ENCODE measurements around the gene CECR2.
A peak's percentile ranks its signal among the peaks of the same experiment; 100 is the strongest.

Gene CECR2

DNA sequence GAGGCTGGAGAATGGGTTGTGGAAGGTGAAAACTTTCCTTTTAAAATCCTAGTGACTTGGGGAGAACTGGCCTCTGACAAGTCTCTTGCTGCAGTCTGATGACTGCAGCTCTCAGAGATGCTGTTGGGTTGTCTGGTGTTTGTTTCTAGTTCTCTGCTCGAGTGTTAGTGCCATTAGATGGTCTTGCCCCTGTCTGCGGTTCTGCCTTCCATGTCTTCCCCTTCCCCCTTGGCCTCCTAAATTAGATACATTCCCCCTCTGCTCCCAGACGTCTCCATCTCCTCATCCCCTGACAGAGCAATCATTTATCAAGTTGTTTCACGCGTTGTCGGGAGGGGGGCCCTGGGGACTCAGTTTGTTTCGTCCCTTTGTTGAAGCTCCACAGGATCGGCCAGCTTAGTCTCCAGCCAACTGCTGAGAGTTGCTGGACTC is 67.7 kb downstream of the CECR2 start:
- H4K8ac ChIP-seq (ENCODE audit: low read depth, low read length) = no peak overlapping the region
- no CpG with 5 or more reads among the region's 8 CpGs for WGBS, 2 donors (ENCODE audit: extremely low coverage in 2 of 2, insufficient read length in 2 of 2, insufficient replicate concordance in 1 of 2)
- no peak overlapping the region for H3K18ac ChIP-seq (ENCODE audit: low read length)
- H2AFZ ChIP-seq (ENCODE audit: low read length) = no peak overlapping the region
- H3K36me3 ChIP-seq (replicated peaks in 1 of 2; ENCODE audit: control insufficient read depth in 2 of 2, insufficient read depth in 2 of 2, low read length in 2 of 2) = no peaks in the 10 kb centered on the region
- no peak overlapping the region for H2BK120ac ChIP-seq (ENCODE audit: low read depth, low read length)
- no peaks in the 10 kb centered on the region for H3K27me3 ChIP-seq (ENCODE audit: control insufficient read depth in 3 of 3, insufficient read depth in 3 of 3, low read depth in 1 of 3, low read length in 3 of 3)
- no peak overlapping the region for H4K91ac ChIP-seq (ENCODE audit: low read depth, low read length, poor library complexity)
- peak overlapping the region; percentile 33 for H3K27ac ChIP-seq (replicated peaks; ENCODE audit: low read length)
- peaks cover 25 to 36% of the 10 kb centered on the region in 2 donors for H3K4me1 ChIP-seq (ENCODE audit: control insufficient read depth in 2 of 2, insufficient read depth in 1 of 2, low read depth in 1 of 2, low read length in 2 of 2)
- no peak overlapping the region for H3K4ac ChIP-seq (ENCODE audit: low read length)
- H3K4me3 ChIP-seq (ENCODE audit: low read length in 2 of 2) = peak overlapping the region in 1 of 2 donors; percentile 22
- no peak overlapping the region for H2BK12ac ChIP-seq (ENCODE audit: low read length)
- H3K9me3 ChIP-seq (replicated peaks in 1 of 2; ENCODE audit: control insufficient read depth in 2 of 2, insufficient read depth in 1 of 2, low read depth in 1 of 2, low read length in 2 of 2) = peaks cover 0 to 2% of the 10 kb centered on the region in 2 donors
- H3K9ac ChIP-seq (ENCODE audit: low read depth, low read length, poor library complexity) = no peak overlapping the region
- H3K4me2 ChIP-seq (ENCODE audit: insufficient read depth, low read length, poor library complexity, severe bottlenecking) = peak overlapping the region; percentile 29
- no peak overlapping the region for H3K14ac ChIP-seq (ENCODE audit: low read length)
- no peak overlapping the region for H3K23ac ChIP-seq (ENCODE audit: low read depth, low read length, poor library complexity)
- no peak overlapping the region for H2BK5ac ChIP-seq (ENCODE audit: low read length)
- peaks cover 2% of the 10 kb centered on the region for H3K79me1 ChIP-seq (ENCODE audit: low read depth, low read length)
- DNase-seq (ENCODE audit: low spot score) = peak; percentile 72
- H2BK15ac ChIP-seq (ENCODE audit: low read length) = no peak overlapping the region
- no peak overlapping the region for H2AK5ac ChIP-seq (ENCODE audit: low read depth, low read length)

DNA sequence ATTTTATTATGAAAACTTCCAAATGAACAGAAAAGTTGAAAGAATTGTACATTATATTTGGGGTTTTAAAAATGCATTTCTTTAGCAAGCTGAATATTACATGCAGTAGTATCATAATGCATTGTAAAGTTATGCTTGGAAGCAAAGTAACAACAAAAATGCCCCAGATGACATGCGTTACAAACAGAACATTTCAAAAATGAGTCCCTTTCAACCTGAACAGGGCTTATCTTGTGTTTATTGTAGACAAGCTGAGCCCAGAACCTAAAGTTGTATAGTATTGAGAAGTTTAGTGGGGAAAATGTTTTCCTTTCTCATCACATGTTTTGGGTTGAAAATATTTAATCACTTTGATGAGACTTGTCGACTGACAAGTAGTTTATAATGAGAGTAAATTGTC is 68.8 kb downstream of the CECR2 start:
- no peak overlapping the region for H3K23ac ChIP-seq (ENCODE audit: low read depth, low read length, poor library complexity)
- H3K79me1 ChIP-seq (ENCODE audit: low read depth, low read length) = peaks cover 2% of the 10 kb centered on the region
- H3K9me3 ChIP-seq (replicated peaks in 1 of 2; ENCODE audit: control insufficient read depth in 2 of 2, insufficient read depth in 1 of 2, low read depth in 1 of 2, low read length in 2 of 2) = peaks cover 0 to 4% of the 10 kb centered on the region in 2 donors
- no peak overlapping the region for H3K4ac ChIP-seq (ENCODE audit: low read length)
- peaks cover 28 to 36% of the 10 kb centered on the region in 2 donors for H3K4me1 ChIP-seq (ENCODE audit: control insufficient read depth in 2 of 2, insufficient read depth in 1 of 2, low read depth in 1 of 2, low read length in 2 of 2)
- H2BK15ac ChIP-seq (ENCODE audit: low read length) = no peak overlapping the region
- no peak overlapping the region for H3K4me2 ChIP-seq (ENCODE audit: insufficient read depth, low read length, poor library complexity, severe bottlenecking)
- DNase-seq (ENCODE audit: low spot score) = no peak
- no peak overlapping the region for H2AFZ ChIP-seq (ENCODE audit: low read length)
- H2BK120ac ChIP-seq (ENCODE audit: low read depth, low read length) = no peak overlapping the region
- H4K91ac ChIP-seq (ENCODE audit: low read depth, low read length, poor library complexity) = no peak overlapping the region
- H2BK12ac ChIP-seq (ENCODE audit: low read length) = no peak overlapping the region
- no peak overlapping the region for H3K14ac ChIP-seq (ENCODE audit: low read length)
- H2BK5ac ChIP-seq (ENCODE audit: low read length) = no peak overlapping the region
- no peak overlapping the region for H3K9ac ChIP-seq (ENCODE audit: low read depth, low read length, poor library complexity)
- H3K18ac ChIP-seq (ENCODE audit: low read length) = no peak overlapping the region
- H3K27ac ChIP-seq (replicated peaks; ENCODE audit: low read length) = no peak overlapping the region
- no peaks in the 10 kb centered on the region for H3K36me3 ChIP-seq (replicated peaks in 1 of 2; ENCODE audit: control insufficient read depth in 2 of 2, insufficient read depth in 2 of 2, low read length in 2 of 2)
- no peak overlapping the region for H2AK5ac ChIP-seq (ENCODE audit: low read depth, low read length)
- no peak overlapping the region for H4K8ac ChIP-seq (ENCODE audit: low read depth, low read length)
- no CpG with 5 or more reads among the region's 2 CpGs for WGBS, 2 donors (ENCODE audit: extremely low coverage in 2 of 2, insufficient read length in 2 of 2, insufficient replicate concordance in 1 of 2)
- H3K27me3 ChIP-seq (ENCODE audit: control insufficient read depth in 3 of 3, insufficient read depth in 3 of 3, low read depth in 1 of 3, low read length in 3 of 3) = no peaks in the 10 kb centered on the region
- no peak overlapping the region for H3K4me3 ChIP-seq (ENCODE audit: low read length in 2 of 2)

DNA sequence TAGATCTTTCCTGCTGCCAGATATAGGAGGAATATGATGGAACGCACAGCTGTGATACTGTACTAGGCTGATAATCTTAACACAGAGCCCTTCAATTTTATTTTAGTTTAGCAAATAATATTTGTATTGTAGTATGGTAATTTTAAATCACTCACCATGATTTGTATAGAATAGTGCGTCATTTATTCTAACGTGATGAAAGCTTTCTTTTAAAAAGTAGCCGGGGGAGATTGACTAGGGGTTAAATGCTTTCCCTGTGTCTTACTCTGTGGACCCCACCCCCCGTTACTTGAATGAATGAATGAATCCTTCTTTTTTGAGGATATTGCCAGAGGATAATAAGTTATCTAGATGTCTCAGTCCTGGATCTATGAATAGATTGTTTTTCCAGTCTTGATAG is 72.1 kb downstream of the CECR2 start:
- H4K8ac ChIP-seq (ENCODE audit: low read depth, low read length) = no peak overlapping the region
- no peak overlapping the region for H3K27ac ChIP-seq (replicated peaks; ENCODE audit: low read length)
- no peak for DNase-seq (ENCODE audit: low spot score)
- no peaks in the 10 kb centered on the region for H3K27me3 ChIP-seq (ENCODE audit: control insufficient read depth in 3 of 3, insufficient read depth in 3 of 3, low read depth in 1 of 3, low read length in 3 of 3)
- no peak overlapping the region for H2BK15ac ChIP-seq (ENCODE audit: low read length)
- no peak overlapping the region for H3K18ac ChIP-seq (ENCODE audit: low read length)
- H3K4me1 ChIP-seq (ENCODE audit: control insufficient read depth in 2 of 2, insufficient read depth in 1 of 2, low read depth in 1 of 2, low read length in 2 of 2) = peaks cover 12 to 14% of the 10 kb centered on the region in 2 donors
- no peaks in the 10 kb centered on the region for H3K36me3 ChIP-seq (replicated peaks in 1 of 2; ENCODE audit: control insufficient read depth in 2 of 2, insufficient read depth in 2 of 2, low read length in 2 of 2)
- peaks cover 2 to 9% of the 10 kb centered on the region in 2 donors for H3K9me3 ChIP-seq (replicated peaks in 1 of 2; ENCODE audit: control insufficient read depth in 2 of 2, insufficient read depth in 1 of 2, low read depth in 1 of 2, low read length in 2 of 2)
- peaks cover 3% of the 10 kb centered on the region for H3K79me1 ChIP-seq (ENCODE audit: low read depth, low read length)
- no peak overlapping the region for H3K4me2 ChIP-seq (ENCODE audit: insufficient read depth, low read length, poor library complexity, severe bottlenecking)
- H3K4me3 ChIP-seq (ENCODE audit: low read length in 2 of 2) = no peak overlapping the region
- no peak overlapping the region for H2AK5ac ChIP-seq (ENCODE audit: low read depth, low read length)
- H4K91ac ChIP-seq (ENCODE audit: low read depth, low read length, poor library complexity) = no peak overlapping the region
- no peak overlapping the region for H2BK120ac ChIP-seq (ENCODE audit: low read depth, low read length)
- H2BK5ac ChIP-seq (ENCODE audit: low read length) = no peak overlapping the region
- no peak overlapping the region for H2BK12ac ChIP-seq (ENCODE audit: low read length)
- H3K4ac ChIP-seq (ENCODE audit: low read length) = no peak overlapping the region
- no peak overlapping the region for H3K14ac ChIP-seq (ENCODE audit: low read length)
- no peak overlapping the region for H3K9ac ChIP-seq (ENCODE audit: low read depth, low read length, poor library complexity)
- H3K23ac ChIP-seq (ENCODE audit: low read depth, low read length, poor library complexity) = no peak overlapping the region
- H2AFZ ChIP-seq (ENCODE audit: low read length) = no peak overlapping the region
- WGBS, 2 donors (ENCODE audit: extremely low coverage in 2 of 2, insufficient read length in 2 of 2, insufficient replicate concordance in 1 of 2) = no CpG with 5 or more reads among the region's 5 CpGs

DNA sequence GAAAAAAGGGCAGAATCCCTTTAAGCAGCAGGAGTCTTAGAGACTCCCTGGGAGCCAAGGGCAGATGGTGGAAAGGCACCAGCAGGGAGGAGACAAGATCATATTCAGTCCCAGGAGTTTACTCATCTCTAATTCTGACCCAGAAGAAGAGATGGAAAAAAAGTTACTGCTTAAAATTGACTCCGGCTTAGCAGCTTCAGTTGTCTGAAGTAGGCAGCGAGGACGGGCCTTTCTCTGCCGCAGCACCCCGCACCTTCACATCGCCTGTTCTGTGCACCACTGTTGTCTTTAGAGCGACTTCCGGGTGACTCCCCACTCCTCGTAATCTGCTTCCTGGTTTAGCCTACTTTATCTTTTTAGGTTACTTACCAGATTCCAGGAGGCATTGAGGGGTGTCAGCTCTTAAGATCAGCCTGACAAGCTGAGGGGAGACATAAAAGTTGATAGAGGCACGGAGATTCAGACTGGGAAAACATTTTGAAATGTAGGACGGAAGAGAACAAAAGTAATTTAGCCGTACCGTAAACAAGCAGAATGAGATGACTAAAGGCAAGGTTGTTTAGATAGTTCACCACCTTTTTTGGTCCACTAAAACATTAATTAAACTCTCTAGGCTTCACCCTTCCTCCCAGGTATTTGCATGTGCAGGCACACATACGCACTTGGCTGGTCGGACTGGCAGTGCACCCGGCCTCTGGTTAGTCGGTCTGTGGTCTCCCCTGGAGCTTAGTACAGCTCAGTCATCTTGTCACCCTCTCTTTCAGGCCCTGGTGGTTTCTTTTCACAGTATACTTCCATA is 74.3 kb downstream of the CECR2 start:
- Histone ChIP-seq H2BK120ac (ENCODE audit: low read depth, low read length) (no peak overlapping the region), H3K27ac (replicated peaks; ENCODE audit: low read length) (peak overlapping the region; percentile 20), H4K8ac (ENCODE audit: low read depth, low read length) (no peak overlapping the region), H3K79me1 (ENCODE audit: low read depth, low read length) (peaks cover 3% of the 10 kb centered on the region), H3K4me1 (ENCODE audit: control insufficient read depth in 2 of 2, insufficient read depth in 1 of 2, low read depth in 1 of 2, low read length in 2 of 2) (peaks cover 0 to 6% of the 10 kb centered on the region in 2 donors), H3K27me3 (ENCODE audit: control insufficient read depth in 3 of 3, insufficient read depth in 3 of 3, low read depth in 1 of 3, low read length in 3 of 3) (no peaks in the 10 kb centered on the region), H3K23ac (ENCODE audit: low read depth, low read length, poor library complexity) (no peak overlapping the region), H3K9ac (ENCODE audit: low read depth, low read length, poor library complexity) (no peak overlapping the region), H2BK12ac (ENCODE audit: low read length) (no peak overlapping the region), H2AFZ (ENCODE audit: low read length) (no peak overlapping the region), H3K14ac (ENCODE audit: low read length) (no peak overlapping the region), H2BK5ac (ENCODE audit: low read length) (no peak overlapping the region), H3K36me3 (replicated peaks in 1 of 2; ENCODE audit: control insufficient read depth in 2 of 2, insufficient read depth in 2 of 2, low read length in 2 of 2) (no peaks in the 10 kb centered on the region), H4K91ac (ENCODE audit: low read depth, low read length, poor library complexity) (no peak overlapping the region), H3K4me2 (ENCODE audit: insufficient read depth, low read length, poor library complexity, severe bottlenecking) (no peak overlapping the region), H2BK15ac (ENCODE audit: low read length) (no peak overlapping the region), H3K4me3 (ENCODE audit: low read length in 2 of 2) (no peak overlapping the region), H3K9me3 (replicated peaks in 1 of 2; ENCODE audit: control insufficient read depth in 2 of 2, insufficient read depth in 1 of 2, low read depth in 1 of 2, low read length in 2 of 2) (peaks cover 2 to 9% of the 10 kb centered on the region in 2 donors), H3K4ac (ENCODE audit: low read length) (no peak overlapping the region), H3K18ac (ENCODE audit: low read length) (no peak overlapping the region), H2AK5ac (ENCODE audit: low read depth, low read length) (no peak overlapping the region)
- no CpG with 5 or more reads among the region's 17 CpGs for WGBS, 2 donors (ENCODE audit: extremely low coverage in 2 of 2, insufficient read length in 2 of 2, insufficient replicate concordance in 1 of 2)
- DNase-seq (ENCODE audit: low spot score) = no peak
